Measurements from ENCODE around the gene KRT71. TPM values are rescaled to one million over a fixed set of nuclear protein-coding genes. Genes with fewer than 3 reads are reported as not detected.

KRT71 gene
- total RNA-seq, 1 experiment from 2014 or later, result not detected

GRCh38 chr12:52582486-52582885, 29.5 kb upstream of the KRT71 start (continued):
- no peak for TF ChIP-seq MAX (IDR thresholded peaks at IDR 0.05)
- no peak for TF ChIP-seq POLR2A (IDR thresholded peaks at IDR 0.05; ENCODE audit: borderline replicate concordance, extremely low read depth, insufficient read depth, insufficient read length)
- no peak for TF ChIP-seq CBX3 (IDR thresholded peaks at IDR 0.05; ENCODE audit: low read depth)
- TF ChIP-seq EZH2phosphoT487 (IDR thresholded peaks at IDR 0.05; ENCODE audit: borderline replicate concordance), result no peak
- TF ChIP-seq POLR2AphosphoS5 (IDR thresholded peaks at IDR 0.05; ENCODE audit: low read depth, low read length), result no peak
- no peak for TF ChIP-seq ZBTB33 (IDR thresholded peaks at IDR 0.05; ENCODE audit: extremely low read depth, insufficient replicate concordance, low read length)
- TF ChIP-seq SRF (IDR thresholded peaks at IDR 0.05; ENCODE audit: low read depth), result no peak
- TF ChIP-seq ZNF274 (IDR thresholded peaks at IDR 0.05; ENCODE audit: low read depth, low read length), result no peak

- TF ChIP-seq MAX (IDR thresholded peaks at IDR 0.05), result no peak
- TF ChIP-seq CBX3 (IDR thresholded peaks at IDR 0.05; ENCODE audit: low read depth), result no peak
- no peak for TF ChIP-seq ATF3 (IDR thresholded peaks at IDR 0.05)
- no peak for TF ChIP-seq REST (IDR thresholded peaks at IDR 0.05; ENCODE audit: low read depth)
- TF ChIP-seq EGR1 (IDR thresholded peaks at IDR 0.05; ENCODE audit: low read depth), result no peak
- TF ChIP-seq JUND (IDR thresholded peaks at IDR 0.05), result no peak
- TF ChIP-seq EZH2 (IDR thresholded peaks at IDR 0.05), result no peak
- TF ChIP-seq CEBPB (IDR thresholded peaks at IDR 0.05; ENCODE audit: low read depth), result no peak
- no peak for TF ChIP-seq SRF (IDR thresholded peaks at IDR 0.05; ENCODE audit: low read depth)
- no peak for TF ChIP-seq SP1 (IDR thresholded peaks at IDR 0.05; ENCODE audit: low read depth)
- POLR2A ChIA-PET, result no interaction called here
- no peak overlapping the region for H3K27ac ChIP-seq (ENCODE audit: low read depth, low read length)
Measured at GRCh38 chr12:52581481-52581880, 28.5 kb upstream of the KRT71 start.

More at GRCh38 chr12:52581481-52581880, 28.5 kb upstream of the KRT71 start:
- Histone ChIP-seq H3K9ac (ENCODE audit: low read length) (no peak overlapping the region), H3K36me3 (ENCODE audit: control insufficient read depth in 1 of 2, insufficient read depth in 2 of 2, low read length in 2 of 2) (no peaks in the 10 kb centered on the region), H4K20me1 (ENCODE audit: insufficient read depth) (no peaks in the 10 kb centered on the region), H3K4me2 (ENCODE audit: low read length) (no peak overlapping the region), H3K9me3 (ENCODE audit: control insufficient read depth in 1 of 2, insufficient read depth in 1 of 2, low read depth in 1 of 2, low read length in 2 of 2) (no peaks in the 10 kb centered on the region), H3K4me3 (replicated peaks in 1 of 2; ENCODE audit: low read depth in 1 of 2, low read length in 2 of 2) (no peak overlapping the region), H3K9me2 (ENCODE audit: insufficient read depth) (no peaks in the 10 kb centered on the region), H3K27me3 (ENCODE audit: insufficient read depth, low read length) (no peaks in the 10 kb centered on the region), H3K79me2 (ENCODE audit: insufficient read depth, low read length) (no peaks in the 10 kb centered on the region), H3K4me1 (ENCODE audit: control insufficient read depth in 1 of 2, insufficient read depth in 2 of 2, low read length in 2 of 2) (peaks cover 0 to 40% of the 10 kb centered on the region in 2 experiments; a peak in 3 of 4 replicates), H2AFZ (ENCODE audit: low read depth, low read length, poor library complexity, severe bottlenecking) (no peak overlapping the region)
- RAD21 ChIA-PET (ENCODE audit: low non-redundant PET in 1 of 2, low total read pairs in 2 of 2, uncharacterized antibody in 2 of 2, unreplicated experiment in 2 of 2), result interaction anchor here (0.8 to 2.5 kb wide), 4 partner anchors 8 to 298 kb away, joined by 3 to 7 read pairs (median 4); partner anchors contain the start of gene KRT74 (in 1 of the 2)
- CTCF ChIA-PET, result interaction anchor here (2.5 to 4.6 kb wide), 4 partner anchors 186 to 298 kb away, joined by 16 to 29 read pairs (median 22); no protein-coding TSS in a partner anchor
- intact Hi-C loops (cut with micrococcal nuclease), result loop anchor here (5.0 kb wide), 2 partner anchors 189 to 424 kb away; no protein-coding TSS in a partner anchor
- DNase-seq (ENCODE audit: low read depth, low spot score) (no peak), ATAC-seq (no peak)
- BruUV-seq (replicated peaks), result no TSS peak
